Neutrophil (primary cell): ENCODE data around the gene DECR2.

ENCODE experiments used
- H3K27ac ChIP-seq: fragments of 200-600 bp; sonication (generic); 2 replicates; pipeline ENCODE4 v1.5.1; 2016; ENCODE audit warnings: mild to moderate bottlenecking, moderate library complexity
- H3K27me3 ChIP-seq: fragments of 200-600 bp; sonication (generic); 2 replicates; pipeline ENCODE4 v1.6.0; 2016; ENCODE audit warnings: mild to moderate bottlenecking
- H3K36me3 ChIP-seq: fragments of 200-600 bp; sonication (generic); 2 replicates; pipeline ENCODE4 v1.5.1; 2017
- H3K4me1 ChIP-seq, 2 experiments: fragments of 200-600 bp in 1 of 2; sonication (generic) in 1 of 2; 1 replicate in 1 of 2; 2 replicates in 1 of 2; pipeline versions ENCODE4 v1.5.1 to v1.6.1; 2013 to 2016; ENCODE audit warnings: low read depth in 1 of 2, low read length in 1 of 2, mild to moderate bottlenecking in 1 of 2, moderate library complexity in 1 of 2; ENCODE audit not compliant: control insufficient read depth in 1 of 2, insufficient read depth in 1 of 2
- H3K4me3 ChIP-seq, 2 experiments: fragments of 200-600 bp in 1 of 2; sonication (generic) in 1 of 2; 1 replicate in 1 of 2; 2 replicates in 1 of 2; pipeline ENCODE4 v1.5.1; 2013 to 2016; ENCODE audit warnings: low read depth in 1 of 2, low read length in 1 of 2, mild to moderate bottlenecking in 1 of 2, moderate library complexity in 1 of 2
- H3K9me3 ChIP-seq: fragments of 200-600 bp; sonication (generic); 2 replicates; pipeline ENCODE4 v1.5.1; 2016
- CTCF ChIP-seq: fragments of 200-600 bp; sonication (generic); IDR thresholded peaks from 2 replicates; pipeline ENCODE4 v1.5.1; 2016; ENCODE audit warnings: antibody characterized with exemption

Gene DECR2

GRCh38 chr16:455453-455852, 53.8 kb downstream of the DECR2 start:
- no peak overlapping the region for H3K27ac ChIP-seq
- no peaks in the 10 kb centered on the region for H3K36me3 ChIP-seq
- H3K27me3 ChIP-seq: no peaks in the 10 kb centered on the region
- peaks cover 0 to 4% of the 10 kb centered on the region in 2 experiments for H3K4me1 ChIP-seq
- no peak overlapping the region for H3K4me3 ChIP-seq
- no peaks in the 10 kb centered on the region for H3K9me3 ChIP-seq
- TF ChIP-seq CTCF: no peak

GRCh38 chr16:456891-457483, 55.3 kb downstream of the DECR2 start:
- H3K4me1 ChIP-seq: peaks cover 0 to 4% of the 10 kb centered on the region in 2 experiments
- no peaks in the 10 kb centered on the region for H3K36me3 ChIP-seq
- no peak for TF ChIP-seq CTCF
- H3K9me3 ChIP-seq: no peaks in the 10 kb centered on the region
- no peak overlapping the region for H3K4me3 ChIP-seq
- no peaks in the 10 kb centered on the region for H3K27me3 ChIP-seq
- no peak overlapping the region for H3K27ac ChIP-seq

- peaks cover 0 to 4% of the 10 kb centered on the region in 2 experiments for H3K4me1 ChIP-seq
- no peak overlapping the region for H3K27ac ChIP-seq
- no peaks in the 10 kb centered on the region for H3K9me3 ChIP-seq
- no peaks in the 10 kb centered on the region for H3K27me3 ChIP-seq
- TF ChIP-seq CTCF: no peak
- H3K4me3 ChIP-seq: no peak overlapping the region
- H3K36me3 ChIP-seq: no peaks in the 10 kb centered on the region
These were observed 56.2 kb downstream of the DECR2 start for GRCh38 chr16:457732-458400.

- no peak overlapping the region for H3K4me3 ChIP-seq
- H3K9me3 ChIP-seq: no peaks in the 10 kb centered on the region
- no peaks in the 10 kb centered on the region for H3K27me3 ChIP-seq
- peaks cover 0 to 4% of the 10 kb centered on the region in 2 experiments for H3K4me1 ChIP-seq
- no peaks in the 10 kb centered on the region for H3K36me3 ChIP-seq
- no peak for TF ChIP-seq CTCF
- no peak overlapping the region for H3K27ac ChIP-seq
These were observed 58.1 kb downstream of the DECR2 start for GRCh38 chr16:459761-460160.

GRCh38 chr16:460787-461186, 59.1 kb downstream of the DECR2 start:
- H3K27me3 ChIP-seq: no peaks in the 10 kb centered on the region
- peaks cover 0 to 4% of the 10 kb centered on the region in 2 experiments for H3K4me1 ChIP-seq
- no peaks in the 10 kb centered on the region for H3K36me3 ChIP-seq
- H3K27ac ChIP-seq: no peak overlapping the region
- H3K9me3 ChIP-seq: no peaks in the 10 kb centered on the region
- no peak overlapping the region for H3K4me3 ChIP-seq
- no peak for TF ChIP-seq CTCF
